Vagina (tissue), 2 donors: Measurements from ENCODE around the gene CNTNAP1. TPM values are rescaled to one million over a fixed set of nuclear protein-coding genes. Genes with fewer than 3 reads are reported as not detected.
A peak's percentile ranks its signal among the peaks of the same experiment; 100 is the strongest.
"Not testable (repeated sequence)": the region's sequence is repeated elsewhere in the genome, so short reads cannot be mapped to it uniquely, and the experiment has no call there.

Source experiments
- DNase-seq, 2 donors: peaks; one replicate each; pipeline ENCODE4 v3.0.0-alpha.2; 2017; ENCODE audit errors: extremely low spot score in 2 of 2
- H3K27ac ChIP-seq: fragments of 200-600 bp; sonication (generic); one replicate; pipeline ENCODE4 v1.5.1; 2019
- H3K27me3 ChIP-seq: fragments of 200-600 bp; sonication (generic); one replicate; pipeline ENCODE4 v1.5.1; 2019
- H3K36me3 ChIP-seq, 2 donors: fragments of 200-600 bp; sonication (generic); one replicate each; pipeline ENCODE4 v1.5.1; 2017 to 2019
- H3K4me1 ChIP-seq: fragments of 200-600 bp; sonication (generic); one replicate; pipeline ENCODE4 v1.5.1; 2019
- H3K4me3 ChIP-seq, 2 donors: fragments of 200-600 bp; sonication (generic); 1 replicate in 1 of 2; 2 replicates in 1 of 2; pipeline ENCODE4 v1.5.1; 2016 to 2019
- H3K9me3 ChIP-seq: fragments of 200-600 bp; sonication (generic); one replicate; pipeline ENCODE4 v1.5.1; 2019
- POLR2A ChIP-seq, 2 donors: fragments of 450-650 bp; IDR thresholded peaks; one replicate each; pipeline ENCODE4 v1.6.1; 2017; ENCODE audit warnings: antibody characterized with exemption in 2 of 2, mild to moderate bottlenecking in 2 of 2, moderate library complexity in 2 of 2
- POLR2AphosphoS5 ChIP-seq, 2 donors: sonication (generic); formaldehyde crosslinking; IDR thresholded peaks; one replicate each; pipeline ENCODE4 v1.9.0; 2017; ENCODE audit warnings: antibody characterized with exemption in 2 of 2, mild to moderate bottlenecking in 2 of 2, low read depth in 1 of 2; ENCODE audit not compliant: insufficient read depth in 1 of 2
- intact Hi-C: fragments of 100-400 bp; cut with DNase I; formaldehyde crosslinking; loops from one replicate; pipeline ENCODE4 v1.15.1; 2023
- total RNA-seq: library from RNA; depleted of rRNA; stranded (reverse); fragments of >200 nt; gene quantifications from one replicate; pipeline ENCODE4 v1.2.3, GENCODE V29; 2016
- TF ChIP-seq, protein P1 (sequence below), 3 experiments: fragments of 450-650 bp in 2 of 3; fragments of 200-600 bp in 1 of 3; sonication (generic) in 1 of 3; IDR thresholded peaks; one replicate each; pipeline ENCODE4 v1.5.1; 2017 to 2019; ENCODE audit warnings: antibody characterized with exemption in 3 of 3, mild to moderate bottlenecking in 2 of 3, moderate library complexity in 2 of 3

The CNTNAP1 gene
- total RNA-seq, 1 donor from 2014 or later: 5.9 TPM

DNA sequence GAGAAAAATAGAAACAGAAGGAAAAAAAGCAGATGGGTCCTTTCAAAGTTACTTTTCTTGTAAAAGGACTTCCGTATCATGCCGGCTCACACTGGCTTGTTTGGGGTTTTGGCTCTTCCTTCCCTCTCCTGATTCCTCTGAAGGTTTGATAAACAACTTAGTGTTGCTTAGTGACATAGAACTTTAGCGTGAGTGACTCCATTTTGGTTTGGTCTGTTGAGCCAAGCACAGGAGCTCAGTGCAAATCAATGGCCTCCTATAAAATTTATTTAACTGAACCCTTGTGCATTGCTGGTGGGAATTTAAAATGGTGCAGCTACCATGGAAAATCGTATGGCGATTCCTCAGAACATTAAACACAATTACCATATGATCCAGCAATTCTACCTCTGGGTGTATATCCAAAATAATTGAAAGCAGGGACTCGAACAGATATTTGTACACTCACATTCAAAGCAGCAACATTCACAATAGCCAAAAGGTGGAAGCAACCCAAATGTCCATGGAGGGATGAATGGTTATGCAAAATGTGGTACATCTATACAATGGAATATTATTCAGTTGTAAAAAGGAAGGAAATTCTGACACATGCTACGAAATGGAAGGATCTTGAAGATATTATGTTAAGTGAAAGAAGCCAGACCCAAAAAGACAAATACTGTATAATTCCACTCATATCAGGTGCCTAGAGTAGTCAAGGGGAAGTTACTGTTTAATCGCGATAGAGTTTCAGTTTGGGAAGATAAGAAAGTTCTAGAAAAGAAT lies 24.3 kb upstream of the CNTNAP1 start:
- H3K27ac ChIP-seq: no peak overlapping the region
- no peak for DNase-seq
- H3K4me3 ChIP-seq: no peak overlapping the region
- no peaks in the 10 kb centered on the region for H3K36me3 ChIP-seq
- H3K4me1 ChIP-seq: peaks cover 36% of the 10 kb centered on the region
- H3K9me3 ChIP-seq: no peaks in the 10 kb centered on the region
- intact Hi-C loops: no loop called here
- TF ChIP-seq POLR2A (IDR thresholded peaks at IDR 0.05) (no peak), POLR2AphosphoS5 (IDR thresholded peaks at IDR 0.05; ENCODE audit: insufficient read depth in 1 of 2, low read depth in 1 of 2) (no peak)
- TF ChIP-seq, protein P1, sequence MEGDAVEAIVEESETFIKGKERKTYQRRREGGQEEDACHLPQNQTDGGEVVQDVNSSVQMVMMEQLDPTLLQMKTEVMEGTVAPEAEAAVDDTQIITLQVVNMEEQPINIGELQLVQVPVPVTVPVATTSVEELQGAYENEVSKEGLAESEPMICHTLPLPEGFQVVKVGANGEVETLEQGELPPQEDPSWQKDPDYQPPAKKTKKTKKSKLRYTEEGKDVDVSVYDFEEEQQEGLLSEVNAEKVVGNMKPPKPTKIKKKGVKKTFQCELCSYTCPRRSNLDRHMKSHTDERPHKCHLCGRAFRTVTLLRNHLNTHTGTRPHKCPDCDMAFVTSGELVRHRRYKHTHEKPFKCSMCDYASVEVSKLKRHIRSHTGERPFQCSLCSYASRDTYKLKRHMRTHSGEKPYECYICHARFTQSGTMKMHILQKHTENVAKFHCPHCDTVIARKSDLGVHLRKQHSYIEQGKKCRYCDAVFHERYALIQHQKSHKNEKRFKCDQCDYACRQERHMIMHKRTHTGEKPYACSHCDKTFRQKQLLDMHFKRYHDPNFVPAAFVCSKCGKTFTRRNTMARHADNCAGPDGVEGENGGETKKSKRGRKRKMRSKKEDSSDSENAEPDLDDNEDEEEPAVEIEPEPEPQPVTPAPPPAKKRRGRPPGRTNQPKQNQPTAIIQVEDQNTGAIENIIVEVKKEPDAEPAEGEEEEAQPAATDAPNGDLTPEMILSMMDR (IDR thresholded peaks at IDR 0.05): no peak
- H3K27me3 ChIP-seq: no peaks in the 10 kb centered on the region

DNA sequence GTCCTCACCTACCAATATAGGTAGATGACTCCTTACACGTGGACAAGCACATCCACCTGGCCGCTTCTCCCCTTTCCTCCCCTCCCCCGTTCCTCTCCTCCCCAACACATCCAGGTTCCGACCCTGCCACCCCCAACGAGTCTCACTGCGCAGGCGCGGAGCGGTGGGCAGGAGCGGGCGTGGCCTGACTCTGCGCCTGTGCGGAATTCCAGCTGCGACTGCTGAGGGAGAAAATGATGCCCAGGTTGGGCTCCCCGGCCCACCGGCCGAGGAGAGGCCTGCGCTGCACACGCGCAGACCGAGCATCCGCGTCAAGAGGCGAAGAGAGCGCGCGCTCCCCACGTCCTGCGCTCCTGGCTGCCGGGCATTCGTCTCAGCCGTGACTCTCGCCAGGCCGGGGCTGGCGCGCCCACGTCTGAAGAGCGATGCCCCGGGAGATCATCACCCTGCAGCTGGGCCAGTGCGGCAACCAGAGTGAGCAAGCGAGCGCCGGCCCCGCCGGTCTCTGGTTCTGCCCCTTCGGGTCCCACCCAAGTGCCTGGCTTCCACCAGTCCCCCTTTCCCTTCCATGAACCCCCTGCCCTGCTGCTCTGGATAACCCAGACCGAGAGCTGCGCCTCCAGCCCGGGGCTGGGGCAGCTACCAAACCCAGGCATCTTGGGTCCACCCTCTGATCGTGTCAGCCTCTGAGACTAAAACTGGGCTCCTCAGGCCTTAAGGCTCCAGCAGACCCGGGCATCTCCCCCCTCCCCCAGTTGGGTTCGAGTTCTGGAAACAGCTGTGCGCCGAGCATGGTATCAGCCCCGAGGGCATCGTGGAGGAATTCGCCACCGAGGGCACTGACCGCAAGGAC lies 23.0 kb upstream of the CNTNAP1 start, which contains the start of gene TUBG2:
TSS of gene TUBG2 (plus strand) at position 206 of the 853 bp plus-strand sequence. CDS start at position 426, 220 bp downstream.
- peaks cover 0 to 5% of the 10 kb centered on the region in 2 donors for H3K36me3 ChIP-seq
- peak within 1 kb of the TSS; percentile 88 for H3K27ac ChIP-seq
- DNase-seq: peak in 1 of 2 donors; percentile 87
- no peaks in the 10 kb centered on the region for H3K27me3 ChIP-seq
- no peaks in the 10 kb centered on the region for H3K9me3 ChIP-seq
- TF ChIP-seq POLR2A (IDR thresholded peaks at IDR 0.05) (peak in 1 of 2 donors; percentile 75), POLR2AphosphoS5 (IDR thresholded peaks at IDR 0.05; ENCODE audit: insufficient read depth in 1 of 2, low read depth in 1 of 2) (peak; percentile 86 to 96)
- TF ChIP-seq, protein P1 (IDR thresholded peaks at IDR 0.05): no peak
- peak within 1 kb of the TSS; percentile 66 to 81 for H3K4me3 ChIP-seq
- intact Hi-C loops: no loop called here
- peaks cover 28% of the 10 kb centered on the region for H3K4me1 ChIP-seq

DNA sequence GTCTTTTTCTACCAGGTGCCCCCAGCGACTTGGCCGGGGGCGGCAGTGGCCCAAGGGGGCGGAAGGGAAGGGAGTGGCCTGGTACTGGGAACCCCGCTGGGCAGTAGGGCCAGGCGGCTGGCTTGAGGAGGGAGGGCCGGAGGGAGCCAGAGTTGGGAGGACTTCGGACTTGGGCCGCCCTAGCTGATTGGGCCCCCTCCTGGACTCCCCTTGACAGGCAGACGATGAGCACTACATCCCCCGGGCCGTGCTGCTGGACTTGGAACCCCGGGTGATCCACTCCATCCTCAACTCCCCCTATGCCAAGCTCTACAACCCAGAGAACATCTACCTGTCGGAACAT lies 22.4 kb upstream of the CNTNAP1 start:
- H3K9me3 ChIP-seq, DNase-seq, intact Hi-C loops, H3K27me3 ChIP-seq, H3K36me3 ChIP-seq: not testable (repeated sequence)
- peaks cover 22% of the 10 kb centered on the region for H3K4me1 ChIP-seq
- H3K27ac ChIP-seq: peak overlapping the region; percentile 88
- H3K4me3 ChIP-seq: peak overlapping the region; percentile 66 to 81

- H3K27me3 ChIP-seq: no peaks in the 10 kb centered on the region
- DNase-seq: peak in 1 of 2 donors; percentile 89
- H3K4me1 ChIP-seq: peaks cover 22% of the 10 kb centered on the region
- H3K4me3 ChIP-seq: no peak overlapping the region
- H3K27ac ChIP-seq: peak overlapping the region; percentile 88
- intact Hi-C loops: no loop called here
- H3K9me3 ChIP-seq: no peaks in the 10 kb centered on the region
- TF ChIP-seq POLR2AphosphoS5 (IDR thresholded peaks at IDR 0.05; ENCODE audit: insufficient read depth in 1 of 2, low read depth in 1 of 2): peak in 1 of 2 donors; percentile 72
- TF ChIP-seq POLR2A (IDR thresholded peaks at IDR 0.05): no peak
- peaks cover 0 to 14% of the 10 kb centered on the region in 2 donors for H3K36me3 ChIP-seq
Measured at GRCh38 chr17:42660692-42661345, 21.5 kb upstream of the CNTNAP1 start.

- intact Hi-C loops: no loop called here
- no peak overlapping the region for H3K4me3 ChIP-seq
- no peaks in the 10 kb centered on the region for H3K9me3 ChIP-seq
- peaks cover 0 to 40% of the 10 kb centered on the region in 2 donors for H3K36me3 ChIP-seq
- peak overlapping the region; percentile 68 for H3K27ac ChIP-seq
- H3K4me1 ChIP-seq: peaks cover 46% of the 10 kb centered on the region
- TF ChIP-seq POLR2A (IDR thresholded peaks at IDR 0.05) (no peak), POLR2AphosphoS5 (IDR thresholded peaks at IDR 0.05; ENCODE audit: insufficient read depth in 1 of 2, low read depth in 1 of 2) (no peak)
- TF ChIP-seq, protein P1 (IDR thresholded peaks at IDR 0.05): no peak
- H3K27me3 ChIP-seq: no peaks in the 10 kb centered on the region
- DNase-seq: no peak
Measured at GRCh38 chr17:42665581-42666001, 16.7 kb upstream of the CNTNAP1 start.

DNA sequence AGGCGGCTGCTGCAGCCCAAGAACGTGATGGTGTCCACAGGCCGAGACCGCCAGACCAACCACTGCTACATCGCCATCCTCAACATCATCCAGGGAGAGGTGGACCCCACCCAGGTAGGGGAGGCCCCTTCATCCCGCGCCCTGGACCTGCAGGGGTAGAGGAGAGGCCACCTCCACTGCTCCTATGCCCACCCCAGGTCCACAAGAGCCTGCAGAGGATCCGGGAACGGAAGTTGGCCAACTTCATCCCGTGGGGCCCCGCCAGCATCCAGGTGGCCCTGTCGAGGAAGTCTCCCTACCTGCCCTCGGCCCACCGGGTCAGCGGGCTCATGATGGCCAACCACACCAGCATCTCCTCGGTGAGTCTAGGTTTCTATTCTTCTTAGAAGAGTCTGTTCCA lies 16.2 kb upstream of the CNTNAP1 start:
- H3K9me3 ChIP-seq, DNase-seq, H3K27me3 ChIP-seq, H3K4me3 ChIP-seq, intact Hi-C loops: not testable (repeated sequence)
- Histone ChIP-seq H3K27ac (peak overlapping the region; percentile 68), H3K36me3 (peaks cover 0 to 45% of the 10 kb centered on the region in 2 donors), H3K4me1 (peaks cover 46% of the 10 kb centered on the region)
